ENCODE results near the gene INPP5K.

The INPP5K gene

GRCh38 chr17:1485423-1486376, 30.7 kb downstream of the INPP5K start:
- no peak for DNase-seq (ENCODE audit: low spot score)

GRCh38 chr17:1484676-1485422, 31.6 kb downstream of the INPP5K start:
- DNase-seq (ENCODE audit: low spot score), result no peak

- no peak for DNase-seq (ENCODE audit: low spot score)
Measured at GRCh38 chr17:1484060-1484535, 32.3 kb downstream of the INPP5K start.

- no peak for DNase-seq (ENCODE audit: low spot score)
Measured at GRCh38 chr17:1482680-1483079, 33.7 kb downstream of the INPP5K start.

GRCh38 chr17:1481736-1482135, 34.7 kb downstream of the INPP5K start:
- DNase-seq (ENCODE audit: low spot score), result no peak

GRCh38 chr17:1480747-1481465, 35.5 kb downstream of the INPP5K start:
- DNase-seq (ENCODE audit: low spot score), result no peak

- no peak for DNase-seq (ENCODE audit: low spot score)
Measured at GRCh38 chr17:1478418-1478817, 38.0 kb downstream of the INPP5K start.

- DNase-seq (ENCODE audit: low spot score), result no peak
Measured at GRCh38 chr17:1475321-1475854, 41.0 kb downstream of the INPP5K start.

GRCh38 chr17:1474402-1475189, 41.8 kb downstream of the INPP5K start:
- DNase-seq (ENCODE audit: low spot score), result no peak

- no peak for DNase-seq (ENCODE audit: low spot score)
Measured at GRCh38 chr17:1473841-1474240, 42.6 kb downstream of the INPP5K start.

GRCh38 chr17:1473170-1473569, 43.2 kb downstream of the INPP5K start:
- DNase-seq (ENCODE audit: low spot score), result no peak

- no peak for DNase-seq (ENCODE audit: low spot score)
Measured at GRCh38 chr17:1471911-1472821, 44.2 kb downstream of the INPP5K start.

- no peak for DNase-seq (ENCODE audit: low spot score)
Measured at GRCh38 chr17:1471490-1471889, 44.9 kb downstream of the INPP5K start.

- DNase-seq (ENCODE audit: low spot score), result no peak
Measured at GRCh38 chr17:1470755-1471462, 45.5 kb downstream of the INPP5K start.

- DNase-seq (ENCODE audit: low spot score), result no peak
Measured at GRCh38 chr17:1470071-1470754, 46.2 kb downstream of the INPP5K start.

- no peak for DNase-seq (ENCODE audit: low spot score)
Measured at GRCh38 chr17:1469231-1469852, 47.1 kb downstream of the INPP5K start.

- no peak for DNase-seq (ENCODE audit: low spot score)
Measured at GRCh38 chr17:1467898-1468492, 48.4 kb downstream of the INPP5K start.

GRCh38 chr17:1467258-1467657, 49.2 kb downstream of the INPP5K start:
- DNase-seq (ENCODE audit: low spot score), result no peak

Data from globus pallidus (tissue), 1 donor.